ENCODE results near the gene SLC43A2. TPM values are rescaled to one million over a fixed set of nuclear protein-coding genes. Genes with fewer than 3 reads are reported as not detected.

SLC43A2 gene
- total RNA-seq, 2 experiments from 2014 or later = 0.40 to 0.52 TPM

Other genes starting within 250 kb of the SLC43A2 start
- gene YWHAE, start 228.6 kb downstream of the SLC43A2 start, total RNA-seq = 100 to 1,000 TPM; 340 to 435 TPM
- 10 to 100 TPM; 17.5 to 18.4 TPM for gene CRK, start 172.6 kb downstream of the SLC43A2 start, total RNA-seq
- gene MYO1C, start 136.1 kb downstream of the SLC43A2 start, total RNA-seq = 10 to 100 TPM; 26.7 to 34.1 TPM
- gene INPP5K, start 112.2 kb downstream of the SLC43A2 start, total RNA-seq = 10 to 100 TPM; 50.3 to 56.9 TPM
- 10 to 100 TPM; 44.1 to 52.2 TPM for gene PITPNA, start 66.0 kb downstream of the SLC43A2 start, total RNA-seq
- 1 to 10 TPM in 1 of 2 experiments, under 1 TPM in 1; 0.87 to 1.0 TPM for gene SCARF1, start 16.9 kb upstream of the SLC43A2 start, total RNA-seq
- gene RILP, start 21.0 kb upstream of the SLC43A2 start, total RNA-seq = 1 to 10 TPM; 2.6 to 3.9 TPM
- gene PRPF8, start 56.0 kb upstream of the SLC43A2 start, total RNA-seq = 100 to 1,000 TPM; 302 to 316 TPM
- gene TLCD2, start 81.5 kb upstream of the SLC43A2 start, total RNA-seq = under 1 TPM; 0.07 to 0.12 TPM
- gene WDR81, start 95.9 kb upstream of the SLC43A2 start, total RNA-seq = 10 to 100 TPM; 50.7 to 57.9 TPM
- gene SERPINF2, start 114.0 kb upstream of the SLC43A2 start, total RNA-seq = 1 to 10 TPM in 1 of 2 experiments, under 1 TPM in 1; 0.79 to 1.3 TPM
- 1 to 10 TPM; 1.3 to 2.0 TPM for gene SERPINF1, start 133.2 kb upstream of the SLC43A2 start, total RNA-seq
- 10 to 100 TPM; 37.3 to 38.1 TPM for gene SMYD4, start 201.1 kb upstream of the SLC43A2 start, total RNA-seq
- 100 to 1,000 TPM; 288 to 292 TPM for gene RPA1, start 201.2 kb upstream of the SLC43A2 start, total RNA-seq